ENCODE results near the gene HECA. TPM values are rescaled to one million over a fixed set of nuclear protein-coding genes. Genes with fewer than 3 reads are reported as not detected.

The HECA gene, protein sequence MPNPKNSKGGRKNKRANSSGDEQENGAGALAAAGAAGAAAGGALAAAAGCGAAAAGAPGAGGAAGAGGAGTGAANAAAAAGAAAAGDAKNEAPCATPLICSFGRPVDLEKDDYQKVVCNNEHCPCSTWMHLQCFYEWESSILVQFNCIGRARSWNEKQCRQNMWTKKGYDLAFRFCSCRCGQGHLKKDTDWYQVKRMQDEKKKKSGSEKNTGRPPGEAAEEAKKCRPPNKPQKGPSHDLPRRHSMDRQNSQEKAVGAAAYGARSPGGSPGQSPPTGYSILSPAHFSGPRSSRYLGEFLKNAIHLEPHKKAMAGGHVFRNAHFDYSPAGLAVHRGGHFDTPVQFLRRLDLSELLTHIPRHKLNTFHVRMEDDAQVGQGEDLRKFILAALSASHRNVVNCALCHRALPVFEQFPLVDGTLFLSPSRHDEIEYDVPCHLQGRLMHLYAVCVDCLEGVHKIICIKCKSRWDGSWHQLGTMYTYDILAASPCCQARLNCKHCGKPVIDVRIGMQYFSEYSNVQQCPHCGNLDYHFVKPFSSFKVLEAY
- 10 to 100 TPM; 59.1 to 62.2 TPM for total RNA-seq

DNA sequence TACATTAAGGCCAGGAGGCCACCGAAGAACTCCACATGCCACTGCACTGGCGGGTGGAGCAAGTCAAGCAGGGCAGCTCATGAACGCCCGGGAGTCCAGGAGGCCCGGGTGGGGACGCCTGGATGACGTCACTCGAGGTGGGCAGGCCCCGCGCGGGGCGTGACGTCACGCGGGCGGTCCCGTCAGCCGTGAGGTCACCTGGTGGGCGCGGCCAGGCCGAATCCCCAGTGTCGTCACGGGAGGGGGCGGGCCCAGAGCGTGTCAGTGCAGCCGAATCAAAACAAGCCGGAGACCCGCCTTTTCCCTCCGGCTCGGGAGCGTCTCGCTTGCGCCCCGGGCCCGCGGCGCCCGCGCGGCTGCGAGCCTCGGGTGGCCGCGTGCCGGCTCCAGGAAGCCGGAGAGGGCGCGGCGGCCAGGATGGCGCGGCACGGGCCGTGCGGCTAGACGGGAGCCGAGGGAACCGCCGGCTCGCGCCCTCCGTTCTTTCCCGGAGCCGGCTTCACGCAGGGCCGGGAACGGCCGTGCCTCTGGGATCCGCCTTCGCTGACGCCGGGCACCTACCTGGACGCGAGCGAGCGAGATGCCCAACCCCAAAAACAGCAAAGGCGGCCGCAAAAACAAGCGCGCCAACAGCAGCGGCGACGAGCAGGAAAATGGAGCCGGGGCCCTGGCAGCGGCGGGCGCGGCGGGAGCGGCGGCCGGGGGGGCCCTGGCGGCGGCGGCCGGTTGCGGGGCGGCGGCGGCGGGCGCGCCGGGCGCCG is at the start of gene HECA:
Gene HECA (plus strand): TSS at position 264 of the 761 bp plus-strand sequence. CDS start 317 bp downstream, at position 581.

Other genes with a start within 250 kb of the HECA start
- 10 to 100 TPM; 37.8 to 38.1 TPM for gene REPS1, start 146.8 kb upstream of the HECA start, total RNA-seq
- 100 to 1,000 TPM; 146 to 147 TPM for gene ABRACL, start 106.3 kb upstream of the HECA start, total RNA-seq
- gene TXLNB, start 156.9 kb downstream of the HECA start, total RNA-seq, result under 1 TPM; 0.63 to 0.76 TPM
- gene CITED2, start 239.6 kb downstream of the HECA start, total RNA-seq, result 10 to 100 TPM; 59.1 to 62.4 TPM